ENCODE data around the gene ITPK1. TPM values are rescaled to one million over a fixed set of nuclear protein-coding genes. Genes with fewer than 3 reads are reported as not detected.
"Not testable (repeated sequence)": the region's sequence is repeated elsewhere in the genome, so short reads cannot be mapped to it uniquely, and the experiment has no call there.

ITPK1 gene
- total RNA-seq, 1 donor from 2014 or later = 43.0 TPM

GRCh38 chr14:93136009-93136408 is 20.3 kb upstream of the ITPK1 start:
- ChIA-PET POLR2A (no interaction called here), CTCF (interaction anchor here (1.0 kb wide), 1 partner anchor 23 kb away, joined by 3 read pairs; no protein-coding TSS in a partner anchor)
- TF ChIP-seq, protein P1, sequence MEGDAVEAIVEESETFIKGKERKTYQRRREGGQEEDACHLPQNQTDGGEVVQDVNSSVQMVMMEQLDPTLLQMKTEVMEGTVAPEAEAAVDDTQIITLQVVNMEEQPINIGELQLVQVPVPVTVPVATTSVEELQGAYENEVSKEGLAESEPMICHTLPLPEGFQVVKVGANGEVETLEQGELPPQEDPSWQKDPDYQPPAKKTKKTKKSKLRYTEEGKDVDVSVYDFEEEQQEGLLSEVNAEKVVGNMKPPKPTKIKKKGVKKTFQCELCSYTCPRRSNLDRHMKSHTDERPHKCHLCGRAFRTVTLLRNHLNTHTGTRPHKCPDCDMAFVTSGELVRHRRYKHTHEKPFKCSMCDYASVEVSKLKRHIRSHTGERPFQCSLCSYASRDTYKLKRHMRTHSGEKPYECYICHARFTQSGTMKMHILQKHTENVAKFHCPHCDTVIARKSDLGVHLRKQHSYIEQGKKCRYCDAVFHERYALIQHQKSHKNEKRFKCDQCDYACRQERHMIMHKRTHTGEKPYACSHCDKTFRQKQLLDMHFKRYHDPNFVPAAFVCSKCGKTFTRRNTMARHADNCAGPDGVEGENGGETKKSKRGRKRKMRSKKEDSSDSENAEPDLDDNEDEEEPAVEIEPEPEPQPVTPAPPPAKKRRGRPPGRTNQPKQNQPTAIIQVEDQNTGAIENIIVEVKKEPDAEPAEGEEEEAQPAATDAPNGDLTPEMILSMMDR (IDR thresholded peaks at IDR 0.05) = no peak
- Mint-ChIP-seq H3K27ac (no peak overlapping the region), H3K4me1 (peaks cover 3% of the 10 kb centered on the region), H3K9me3 (no peaks in the 10 kb centered on the region), H3K4me3 (no peak overlapping the region), H3K36me3 (ENCODE audit: low read depth) (no peaks in the 10 kb centered on the region), H3K27me3 (no peaks in the 10 kb centered on the region)
- DNase-seq (no peak), ATAC-seq (ENCODE audit: low read depth) (no peak)
- intact Hi-C loops (cut with micrococcal nuclease) = no loop called here

DNA sequence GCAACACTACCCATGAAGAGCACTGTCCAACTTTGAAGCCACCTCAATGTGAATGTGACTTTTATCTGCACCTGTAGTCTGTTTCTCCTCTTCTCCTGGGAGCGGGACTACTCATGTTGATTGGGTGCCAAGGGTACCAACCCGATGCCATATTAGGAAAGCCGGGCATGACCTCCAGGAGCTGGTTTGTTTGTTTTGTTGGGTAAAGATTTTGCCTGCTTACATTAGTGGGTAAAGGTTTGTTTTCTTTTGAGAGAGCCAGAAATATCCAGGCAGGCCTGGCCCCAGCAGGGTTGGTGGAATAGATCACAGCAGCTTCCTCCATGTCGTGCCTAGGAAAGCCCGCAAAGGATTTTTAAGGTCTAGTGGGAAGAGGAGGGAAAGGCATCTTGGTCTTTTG is 19.7 kb upstream of the ITPK1 start:
- TF ChIP-seq, protein P1 (IDR thresholded peaks at IDR 0.05) = no peak
- Mint-ChIP-seq H3K4me3 (no peak overlapping the region), H3K4me1 (peaks cover 3% of the 10 kb centered on the region), H3K27me3 (no peaks in the 10 kb centered on the region), H3K9me3 (no peaks in the 10 kb centered on the region), H3K27ac (no peak overlapping the region), H3K36me3 (ENCODE audit: low read depth) (no peaks in the 10 kb centered on the region)
- no peak for ATAC-seq (ENCODE audit: low read depth)
- POLR2A ChIA-PET = no interaction called here
- CTCF ChIA-PET = interaction anchor here (1.0 kb wide), 1 partner anchor 22 kb away, joined by 3 read pairs; no protein-coding TSS in a partner anchor
- intact Hi-C loops (cut with micrococcal nuclease) = no loop called here
- no peak for DNase-seq

DNA sequence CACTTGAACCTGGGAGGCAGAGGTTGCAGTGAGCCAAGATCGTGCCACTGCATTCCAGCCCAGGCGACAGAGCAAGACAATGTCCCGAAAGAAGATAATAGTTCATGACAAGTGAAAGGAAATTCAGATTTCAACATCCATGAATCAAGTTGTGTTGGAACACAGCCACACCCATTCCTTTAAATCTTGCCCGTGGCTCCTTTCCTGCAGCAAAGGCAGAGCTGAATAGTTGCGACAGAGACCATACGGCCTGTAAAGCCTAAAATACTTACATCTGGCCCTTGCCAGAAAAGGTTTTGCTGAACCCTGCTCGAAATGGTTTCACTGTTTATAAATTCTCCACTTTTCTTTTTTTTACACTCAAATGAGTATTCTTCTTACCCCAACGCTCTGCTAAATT is 17.7 kb upstream of the ITPK1 start:
- H3K36me3 Mint-ChIP-seq (ENCODE audit: low read depth) = no peaks in the 10 kb centered on the region
- H3K4me1 Mint-ChIP-seq = no peaks in the 10 kb centered on the region
- intact Hi-C loops (cut with micrococcal nuclease) = no loop called here
- TF ChIP-seq, protein P1 (IDR thresholded peaks at IDR 0.05) = no peak
- POLR2A ChIA-PET = interaction anchor here (0.7 kb wide), 1 partner anchor 289 kb away, joined by 3 read pairs; no protein-coding TSS in a partner anchor
- H3K4me3 Mint-ChIP-seq = no peak overlapping the region
- DNase-seq (no peak), ATAC-seq (ENCODE audit: low read depth) (no peak)
- no peaks in the 10 kb centered on the region for H3K9me3 Mint-ChIP-seq
- CTCF ChIA-PET = interaction anchor here (1.4 to 2.6 kb wide), 3 partner anchors 19 to 181 kb away, joined by 6 to 37 read pairs (median 22); no protein-coding TSS in a partner anchor
- no peaks in the 10 kb centered on the region for H3K27me3 Mint-ChIP-seq
- H3K27ac Mint-ChIP-seq = no peak overlapping the region

DNA sequence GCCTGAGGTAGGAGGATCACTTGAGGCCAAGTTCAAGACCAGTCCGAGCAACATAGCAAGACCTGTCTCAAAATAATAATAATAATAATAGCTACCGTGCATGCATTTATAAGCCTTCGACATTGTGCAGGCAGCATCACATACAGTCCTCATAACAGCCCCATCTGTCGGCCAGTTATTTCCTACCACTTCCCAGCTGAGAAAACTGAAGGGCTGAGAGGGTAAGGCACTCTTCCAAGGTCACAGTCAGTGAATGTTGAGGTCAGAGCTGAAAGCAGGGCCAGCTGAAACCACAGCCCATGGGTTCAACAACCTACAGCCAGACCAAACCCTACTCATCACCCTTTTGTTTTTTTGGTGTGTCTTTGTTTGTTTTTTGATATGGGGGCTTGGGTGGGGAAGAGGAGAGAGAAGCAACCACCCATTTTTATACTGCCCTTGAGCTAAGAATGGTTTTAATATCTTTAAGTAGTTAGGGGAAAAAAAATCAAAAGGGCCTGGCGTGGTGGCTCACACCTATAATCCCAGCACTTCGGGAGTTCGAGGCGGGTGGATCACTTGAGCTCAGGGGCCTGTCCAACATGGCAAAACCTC is 16.8 kb upstream of the ITPK1 start:
- Mint-ChIP-seq H3K4me3 (no peak overlapping the region), H3K27ac (no peak overlapping the region), H3K27me3 (no peaks in the 10 kb centered on the region), H3K36me3 (ENCODE audit: low read depth) (no peaks in the 10 kb centered on the region), H3K4me1 (no peaks in the 10 kb centered on the region), H3K9me3 (no peaks in the 10 kb centered on the region)
- ATAC-seq (ENCODE audit: low read depth) (peak; percentile 52), DNase-seq (no peak)
- POLR2A ChIA-PET = interaction anchor here (0.6 kb wide), 1 partner anchor 334 kb away, joined by 5 read pairs; no protein-coding TSS in a partner anchor
- TF ChIP-seq, protein P1 (IDR thresholded peaks at IDR 0.05) = no peak
- intact Hi-C loops (cut with micrococcal nuclease) = loop anchor here (1.0 kb wide), 2 partner anchors 16 to 180 kb away; no protein-coding TSS in a partner anchor
- CTCF ChIA-PET = interaction anchor here (0.8 to 2.6 kb wide), 9 partner anchors 8 to 180 kb away, joined by 3 to 37 read pairs (median 5); no protein-coding TSS in a partner anchor

DNA sequence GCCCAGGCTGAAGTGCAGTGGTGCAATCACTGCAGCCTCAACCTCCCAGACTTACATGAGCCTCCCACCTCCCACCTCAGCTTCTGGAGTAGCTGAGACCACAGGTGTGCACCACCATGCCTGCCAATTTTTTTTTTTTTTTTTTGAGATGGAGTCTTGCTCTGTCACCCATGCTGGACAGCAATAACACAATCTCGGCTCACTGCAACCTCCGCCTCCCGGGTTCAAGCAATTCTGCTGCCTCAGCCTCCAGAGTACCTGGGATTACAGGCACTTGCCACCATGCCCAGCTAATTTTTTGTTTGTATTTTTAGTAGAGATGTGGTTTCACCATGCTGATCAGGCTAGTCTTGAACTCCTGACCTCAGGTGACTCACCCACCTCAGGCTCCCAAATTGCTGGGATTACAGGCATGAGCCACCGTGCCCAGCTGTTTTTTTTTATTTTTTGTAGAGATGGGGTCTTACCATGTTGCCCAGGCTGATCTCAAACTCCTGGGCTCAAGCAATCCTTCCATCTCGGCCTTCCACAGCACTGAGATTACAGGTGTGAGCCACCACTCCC is 15.6 kb upstream of the ITPK1 start:
- ChIA-PET CTCF (interaction anchor here (1.2 to 2.6 kb wide), 6 partner anchors 9 to 179 kb away, joined by 3 to 37 read pairs (median 8); no protein-coding TSS in a partner anchor), POLR2A (interaction anchor here (0.7 kb wide), 1 partner anchor 12 kb away, joined by 3 read pairs; no protein-coding TSS in a partner anchor)

More for the DNA sequence above, 15.6 kb upstream of the ITPK1 start:
- H3K4me1 Mint-ChIP-seq; H3K9me3 Mint-ChIP-seq; H3K27ac Mint-ChIP-seq; H3K27me3 Mint-ChIP-seq; H3K4me3 Mint-ChIP-seq; H3K36me3 Mint-ChIP-seq (ENCODE audit: low read depth); DNase-seq; ATAC-seq (ENCODE audit: low read depth); intact Hi-C loops (cut with micrococcal nuclease): not testable (repeated sequence)

Measured in activated B cell treated with CpG ODN at 0.5 μM for 24 hours (primary cell).